Ovary (tissue), 9 donors: ENCODE measurements around the gene ARFGAP1. TPM values are rescaled to one million over a fixed set of nuclear protein-coding genes. Genes with fewer than 3 reads are reported as not detected.

ENCODE experiments used
- DNase-seq, 5 donors: peaks; one replicate each; pipeline ENCODE4 v3.0.0-alpha.2; 2019 to 2020
- H3K27ac ChIP-seq, 2 donors: fragments of 200-600 bp; one replicate each; pipeline versions ENCODE4 v1.5.1 to v1.8.0; 2019 to 2022
- H3K27me3 ChIP-seq: fragments of 200-600 bp; one replicate; pipeline ENCODE4 v1.8.0; 2022
- H3K36me3 ChIP-seq: fragments of 200-600 bp; sonication (generic); one replicate; pipeline ENCODE4 v1.5.1; 2019
- H3K4me1 ChIP-seq: one replicate; pipeline ENCODE4 v1.8.1; 2013; ENCODE audit warnings: mild to moderate bottlenecking, moderate library complexity; ENCODE audit not compliant: insufficient read depth
- H3K4me3 ChIP-seq: fragments of 200-600 bp; sonication (generic); one replicate; pipeline ENCODE4 v1.5.1; 2017
- H3K9me3 ChIP-seq, 2 donors: fragments of 200-600 bp in 1 of 2; sonication (generic) in 1 of 2; one replicate each; pipeline versions ENCODE4 v1.5.1 to v1.8.1; 2013 to 2019; ENCODE audit warnings: mild to moderate bottlenecking in 1 of 2, moderate library complexity in 1 of 2
- CTCF ChIP-seq, 3 donors: fragments of 450-650 bp in 2 of 3; fragments of 200-600 bp in 1 of 3; IDR thresholded peaks; one replicate each; pipeline versions ENCODE4 v1.5.1 to v1.8.0; 2016 to 2022; ENCODE audit warnings: antibody characterized with exemption in 3 of 3, mild to moderate bottlenecking in 1 of 3
- EP300 ChIP-seq: sonication (generic); formaldehyde crosslinking; IDR thresholded peaks from one replicate; pipeline ENCODE4 v1.6.1; 2017; ENCODE audit warnings: antibody characterized with exemption
- POLR2A ChIP-seq: fragments of 450-650 bp; IDR thresholded peaks from one replicate; pipeline ENCODE4 v1.6.1; 2017; ENCODE audit warnings: antibody characterized with exemption, mild to moderate bottlenecking, moderate library complexity
- WGBS, 3 donors: extraction: QIAGEN DNeasy Blood & Tissue Kit in 1 of 3; methylation state at CpG; one replicate each; pipeline versions ENCODE4 v1.1.5 to v1.1.7; 2013 to 2017; 5-methylcytosine and 5-hydroxymethylcytosine counted together
- intact Hi-C, 4 donors: fragments of 100-400 bp; cut with DNase I; formaldehyde crosslinking; loops; one replicate each; pipeline versions ENCODE4 v1.11.0 to v1.15.1; 2022 to 2023
- polyA plus RNA-seq, 2 donors: library from polyadenylated mRNA; stranded (reverse); fragments of 200-250 nt in 1 of 2; fragments of 350-450 nt in 1 of 2; fragmentation: Illumina TruSeq in 1 of 2; extraction: RNeasy Lipid Tissue Mini Kit (QIAGEN cat#74804) in 1 of 2; gene quantifications; one replicate each; pipeline ENCODE4 v1.2.3, GENCODE V29; 2013 to 2014
- total RNA-seq, 7 donors: library from RNA; depleted of rRNA in 2 of 7; stranded (reverse); fragments of >200 nt in 2 of 7; fragmentation: NEBNext Ultra II Directional in 3 of 7; extraction: Animal tissue kit (Norgen Biotek cat#: 25700) in 3 of 7; gene quantifications; one replicate each; pipeline versions ENCODE4 v1.1.0 to v1.2.4, GENCODE V29; 2016 to 2023
- donor health status: DM: no; HTN: no; CAD: no; lungs with moderate emphysema.
- donor health status: DM: no; HTN: no; CAD: no.
- donor health status: Bipolar disorder and iron deficiency.
- donor health status: DM: yes; HTN: yes; CAD: no.
- donor health status: DM: no; HTN: no; CAD: no.
- donor health status: DM: yes; HTN: yes; CAD: no.

Gene ARFGAP1
- total and polyA plus RNA-seq, 9 donors, result 18.9 to 80.2 (median 68.7) TPM

GRCh38 chr20:63224412-63225081 is 48.1 kb upstream of the ARFGAP1 start:
- 17 to 25% (median 20%) methylated on average over 14 to 16 of the region's 16 CpGs for WGBS, 3 donors
- H3K27me3 ChIP-seq, result no peaks in the 10 kb centered on the region
- peak overlapping the region in 1 of 2 donors; percentile 45 for H3K27ac ChIP-seq
- H3K36me3 ChIP-seq, result no peaks in the 10 kb centered on the region
- H3K4me3 ChIP-seq, result no peak overlapping the region
- intact Hi-C loops, result no loop called here
- H3K9me3 ChIP-seq, result no peaks in the 10 kb centered on the region
- H3K4me1 ChIP-seq, result no peaks in the 10 kb centered on the region
- peak; percentile 62 to 83 (median 71) for DNase-seq
- TF ChIP-seq CTCF (IDR thresholded peaks at IDR 0.05), result no peak
- TF ChIP-seq EP300, result no peak
- no peak for TF ChIP-seq POLR2A

GRCh38 chr20:63225082-63225454 is 47.5 kb upstream of the ARFGAP1 start:
- Histone ChIP-seq H3K27me3 (no peaks in the 10 kb centered on the region), H3K9me3 (no peaks in the 10 kb centered on the region), H3K36me3 (no peaks in the 10 kb centered on the region), H3K4me3 (no peak overlapping the region), H3K27ac (peak overlapping the region in 1 of 2 donors; percentile 45), H3K4me1 (no peaks in the 10 kb centered on the region)
- no peak for DNase-seq
- TF ChIP-seq POLR2A (no peak), CTCF (IDR thresholded peaks at IDR 0.05) (no peak), EP300 (no peak)
- WGBS, 3 donors, result 25 to 33% (median 30%) methylated on average over 7 of the region's 7 CpGs
- intact Hi-C loops, result no loop called here

GRCh38 chr20:63226042-63226943 is 46.3 kb upstream of the ARFGAP1 start:
- TF ChIP-seq CTCF (IDR thresholded peaks at IDR 0.05), result no peak
- TF ChIP-seq POLR2A, result no peak
- TF ChIP-seq EP300, result no peak
- WGBS, 3 donors, result 81 to 86% (median 86%) methylated on average over 19 of the region's 19 CpGs
- intact Hi-C loops, result no loop called here
- Histone ChIP-seq H3K36me3 (no peaks in the 10 kb centered on the region), H3K9me3 (no peaks in the 10 kb centered on the region), H3K27me3 (no peaks in the 10 kb centered on the region), H3K4me1 (no peaks in the 10 kb centered on the region), H3K4me3 (no peak overlapping the region), H3K27ac (no peak overlapping the region)
- no peak for DNase-seq

- no peak overlapping the region for H3K4me3 ChIP-seq
- no peaks in the 10 kb centered on the region for H3K4me1 ChIP-seq
- TF ChIP-seq POLR2A (no peak), EP300 (no peak), CTCF (IDR thresholded peaks at IDR 0.05) (no peak)
- H3K27me3 ChIP-seq, result no peaks in the 10 kb centered on the region
- intact Hi-C loops, result no loop called here
- no peaks in the 10 kb centered on the region for H3K9me3 ChIP-seq
- WGBS, 3 donors, result 90 to 94% (median 92%) methylated on average over 5 of the region's 5 CpGs
- no peak overlapping the region for H3K27ac ChIP-seq
- no peak for DNase-seq
- H3K36me3 ChIP-seq, result no peaks in the 10 kb centered on the region
Measured at GRCh38 chr20:63227260-63227659, 45.4 kb upstream of the ARFGAP1 start.
